Thoracic aorta (tissue), 2 donors: ENCODE data around the gene GARNL3. TPM values are rescaled to one million over a fixed set of nuclear protein-coding genes. Genes with fewer than 3 reads are reported as not detected.

Experiments used
- ATAC-seq: fragments of 150-250 bp; one replicate; pipeline ENCODE4 v1.8.0; 2017; ENCODE audit warnings: low read depth; ENCODE audit not compliant: insufficient number of reproducible peaks, low FRiP score
- DNase-seq: peaks from one replicate; pipeline ENCODE4 v3.0.0-alpha.2; 2020; ENCODE audit warnings: low spot score
- H3K27ac ChIP-seq, 2 donors: fragments of 200-600 bp; sonication (generic); 1 replicate in 1 of 2; 2 replicates in 1 of 2; pipeline ENCODE4 v1.5.1; 2016; ENCODE audit warnings: mild to moderate bottlenecking in 2 of 2, moderate library complexity in 2 of 2
- H3K27me3 ChIP-seq: fragments of 200-600 bp; sonication (generic); replicated peaks from 2 replicates; pipeline ENCODE4 v1.6.0; 2016; ENCODE audit warnings: mild to moderate bottlenecking; ENCODE audit not compliant: insufficient read depth
- H3K36me3 ChIP-seq: fragments of 200-600 bp; sonication (generic); one replicate; pipeline ENCODE4 v1.5.1; 2016
- H3K4me1 ChIP-seq, 2 donors: fragments of 200-600 bp; sonication (generic); 1 replicate in 1 of 2; 2 replicates in 1 of 2; pipeline versions ENCODE4 v1.5.1 to v1.6.0; 2016; ENCODE audit warnings: low read depth in 2 of 2, mild to moderate bottlenecking in 1 of 2; ENCODE audit not compliant: control insufficient read depth in 1 of 2
- H3K4me3 ChIP-seq: fragments of 200-600 bp; sonication (generic); 2 replicates; pipeline ENCODE4 v1.5.1; 2016; ENCODE audit warnings: mild to moderate bottlenecking
- H3K9me3 ChIP-seq: fragments of 200-600 bp; sonication (generic); 2 replicates; pipeline ENCODE4 v1.5.1; 2016
- total RNA-seq, 2 donors: library from RNA; depleted of rRNA; stranded (reverse); fragments of >200 nt; gene quantifications; one replicate each; pipeline versions ENCODE4 v1.1.0 to v1.2.3, GENCODE V29; 2016
- TF ChIP-seq, protein P1 (sequence below): fragments of 200-600 bp; sonication (generic); IDR thresholded peaks from one replicate; pipeline ENCODE4 v1.5.1; 2019; ENCODE audit warnings: antibody characterized with exemption

GARNL3 gene
- total RNA-seq, 2 donors from 2014 or later: 59.3 to 63.4 TPM

DNA sequence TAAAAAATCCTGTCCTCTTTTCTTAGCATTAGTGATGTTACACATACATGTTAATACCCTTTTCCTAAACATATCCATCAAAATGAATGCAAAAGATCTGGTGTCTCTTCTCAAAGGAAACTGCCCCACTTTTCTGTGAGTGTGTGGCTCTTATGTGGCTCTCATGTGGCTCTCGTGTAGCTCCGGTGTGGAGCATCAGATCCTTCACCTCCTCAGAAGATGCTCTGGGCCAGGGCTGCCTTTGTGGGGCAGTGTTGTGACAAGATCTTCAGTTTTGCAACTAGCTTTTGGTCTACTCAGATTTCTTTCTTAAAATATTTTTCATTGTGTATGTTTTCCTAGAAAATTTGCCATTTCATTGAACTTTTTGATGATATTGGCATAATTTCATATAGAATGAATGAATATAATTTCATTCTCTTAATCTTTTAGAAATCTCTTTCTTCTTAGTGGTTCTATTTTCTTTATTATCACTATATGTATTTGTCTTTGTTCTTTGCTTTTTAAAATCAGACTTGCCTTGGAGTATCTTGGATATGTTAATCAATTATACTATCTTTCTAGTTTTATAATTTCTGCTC lies 19.4 kb downstream of the GARNL3 start:
- DNase-seq (no peak), ATAC-seq (no peak)

DNA sequence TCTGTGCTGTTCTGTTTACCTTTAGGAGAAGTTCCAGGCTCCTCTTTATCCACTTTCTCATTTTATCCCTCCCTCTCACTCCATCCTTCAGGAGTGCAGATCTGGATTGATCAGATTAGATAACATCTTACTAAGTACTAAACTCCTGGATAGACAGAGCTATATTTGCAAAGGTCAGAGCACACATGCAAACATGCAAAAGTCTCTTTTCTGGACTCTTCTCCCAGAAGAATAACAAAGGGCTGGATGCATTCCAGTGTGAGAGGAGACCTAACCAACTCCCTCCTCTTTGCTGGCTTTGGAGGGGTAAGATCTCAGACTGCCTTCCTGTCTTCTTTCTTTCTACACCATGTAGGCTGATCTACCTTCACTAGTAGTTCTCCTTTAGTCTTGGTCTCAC lies 21.4 kb downstream of the GARNL3 start:
- no peaks in the 10 kb centered on the region for H3K9me3 ChIP-seq
- H3K4me1 ChIP-seq: peaks cover 4 to 23% of the 10 kb centered on the region in 2 donors
- DNase-seq (no peak), ATAC-seq (no peak)
- no peaks in the 10 kb centered on the region for H3K36me3 ChIP-seq
- no peak overlapping the region for H3K27ac ChIP-seq
- TF ChIP-seq, protein P1, sequence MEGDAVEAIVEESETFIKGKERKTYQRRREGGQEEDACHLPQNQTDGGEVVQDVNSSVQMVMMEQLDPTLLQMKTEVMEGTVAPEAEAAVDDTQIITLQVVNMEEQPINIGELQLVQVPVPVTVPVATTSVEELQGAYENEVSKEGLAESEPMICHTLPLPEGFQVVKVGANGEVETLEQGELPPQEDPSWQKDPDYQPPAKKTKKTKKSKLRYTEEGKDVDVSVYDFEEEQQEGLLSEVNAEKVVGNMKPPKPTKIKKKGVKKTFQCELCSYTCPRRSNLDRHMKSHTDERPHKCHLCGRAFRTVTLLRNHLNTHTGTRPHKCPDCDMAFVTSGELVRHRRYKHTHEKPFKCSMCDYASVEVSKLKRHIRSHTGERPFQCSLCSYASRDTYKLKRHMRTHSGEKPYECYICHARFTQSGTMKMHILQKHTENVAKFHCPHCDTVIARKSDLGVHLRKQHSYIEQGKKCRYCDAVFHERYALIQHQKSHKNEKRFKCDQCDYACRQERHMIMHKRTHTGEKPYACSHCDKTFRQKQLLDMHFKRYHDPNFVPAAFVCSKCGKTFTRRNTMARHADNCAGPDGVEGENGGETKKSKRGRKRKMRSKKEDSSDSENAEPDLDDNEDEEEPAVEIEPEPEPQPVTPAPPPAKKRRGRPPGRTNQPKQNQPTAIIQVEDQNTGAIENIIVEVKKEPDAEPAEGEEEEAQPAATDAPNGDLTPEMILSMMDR: no peak
- H3K4me3 ChIP-seq: no peak overlapping the region
- H3K27me3 ChIP-seq: no peaks in the 10 kb centered on the region

More for the DNA sequence above, 19.4 kb downstream of the GARNL3 start:
- Histone ChIP-seq H3K27me3 (no peaks in the 10 kb centered on the region), H3K4me1 (peaks cover 4 to 18% of the 10 kb centered on the region in 2 donors), H3K36me3 (no peaks in the 10 kb centered on the region), H3K9me3 (no peaks in the 10 kb centered on the region), H3K27ac (no peak overlapping the region), H3K4me3 (no peak overlapping the region)
- TF ChIP-seq, protein P1: no peak

DNA sequence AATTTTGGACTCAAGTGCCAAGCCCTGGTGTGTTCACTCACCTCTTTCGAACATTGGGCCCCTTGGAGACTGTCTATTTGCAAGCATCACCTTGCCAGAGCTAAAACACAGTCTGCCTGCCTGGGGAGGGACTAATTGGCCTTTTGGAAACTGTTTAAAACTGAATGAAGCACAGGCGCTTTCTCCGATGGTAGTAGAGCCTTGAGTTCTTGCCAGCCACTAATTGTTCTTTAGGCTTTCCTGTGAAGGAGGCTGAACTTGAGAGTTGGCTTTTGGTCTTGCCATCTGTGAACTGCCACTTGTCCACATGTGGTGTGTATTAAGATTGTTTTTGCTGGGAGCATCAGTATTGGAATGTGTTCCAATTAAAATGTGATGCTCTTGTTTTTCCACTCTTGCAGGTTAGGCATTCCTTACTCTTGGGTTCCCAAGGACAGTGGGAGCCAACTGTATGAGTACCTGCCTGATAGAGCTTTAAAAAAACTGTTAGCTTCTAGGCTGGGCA lies 26.0 kb downstream of the GARNL3 start:
- Histone ChIP-seq H3K36me3 (no peaks in the 10 kb centered on the region), H3K27ac (no peak overlapping the region), H3K4me1 (peaks cover 22 to 50% of the 10 kb centered on the region in 2 donors), H3K4me3 (no peak overlapping the region), H3K27me3 (no peaks in the 10 kb centered on the region), H3K9me3 (no peaks in the 10 kb centered on the region)
- TF ChIP-seq, protein P1: no peak
- ATAC-seq: no peak
- no peak for DNase-seq

DNA sequence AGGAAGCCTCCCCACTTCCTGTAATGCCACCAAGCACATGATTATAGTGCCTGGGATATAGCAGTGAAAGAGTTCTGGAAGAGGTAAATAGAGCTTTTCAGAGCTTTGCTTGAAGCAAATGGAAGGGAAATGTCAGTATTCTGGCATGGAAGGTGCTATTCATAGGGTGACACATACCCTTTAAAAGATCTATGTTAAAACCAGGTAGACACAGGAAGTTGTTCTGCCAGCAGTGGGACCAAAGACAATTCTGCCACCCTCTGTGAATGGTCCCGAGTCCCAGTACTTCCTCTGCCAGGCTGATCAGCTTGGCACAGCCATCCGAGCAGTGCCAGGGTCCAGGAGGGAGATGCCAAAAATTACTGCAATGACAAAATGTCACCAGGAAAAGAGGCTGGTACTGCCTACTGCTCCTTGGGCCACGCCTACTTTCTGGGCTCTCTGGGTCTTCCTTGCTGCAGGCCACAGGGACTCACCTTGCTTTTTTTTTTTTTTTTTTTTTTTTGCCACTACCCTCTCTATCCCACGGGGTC lies 26.7 kb downstream of the GARNL3 start:
- TF ChIP-seq, protein P1: no peak
- Histone ChIP-seq H3K4me1 (peaks cover 18 to 43% of the 10 kb centered on the region in 2 donors), H3K9me3 (no peaks in the 10 kb centered on the region), H3K27me3 (no peaks in the 10 kb centered on the region), H3K27ac (no peak overlapping the region), H3K4me3 (no peak overlapping the region), H3K36me3 (no peaks in the 10 kb centered on the region)
- no peak for ATAC-seq
- DNase-seq: no peak

DNA sequence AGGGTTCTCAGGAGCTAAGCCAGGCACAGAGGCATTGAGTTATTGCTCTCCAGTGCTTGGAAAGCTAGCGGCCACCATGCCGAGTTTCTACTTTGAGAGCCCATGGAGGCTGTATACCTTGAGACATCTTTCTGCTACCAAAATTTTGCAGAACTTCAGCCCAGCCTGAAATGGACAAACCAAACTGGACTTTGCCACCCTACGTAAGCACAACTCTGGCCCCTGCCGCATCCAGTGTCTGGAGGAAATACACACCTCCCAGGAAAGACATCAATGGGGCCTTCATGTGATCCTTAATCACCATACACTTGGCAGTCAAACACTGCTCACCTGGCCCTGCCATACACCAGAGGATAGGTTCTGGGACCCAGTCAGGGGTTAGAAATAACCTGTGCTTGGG lies 27.8 kb downstream of the GARNL3 start:
- ATAC-seq: no peak
- TF ChIP-seq, protein P1: no peak
- H3K27me3 ChIP-seq: no peaks in the 10 kb centered on the region
- no peak overlapping the region for H3K4me3 ChIP-seq
- H3K27ac ChIP-seq: peak overlapping the region in 1 of 2 donors; percentile 12
- H3K36me3 ChIP-seq: no peaks in the 10 kb centered on the region
- H3K4me1 ChIP-seq: peaks cover 18 to 38% of the 10 kb centered on the region in 2 donors
- DNase-seq: no peak
- no peaks in the 10 kb centered on the region for H3K9me3 ChIP-seq
